Left hindlimb (tissue), 1 donor: ENCODE measurements around the gene ESYT2.
"Not testable (repeated sequence)": the region's sequence is repeated elsewhere in the genome, so short reads cannot be mapped to it uniquely, and the experiment has no call there.

Experiments
- DNase-seq: peaks from one replicate; pipeline ENCODE4 v3.0.0-alpha.2; 2018

ESYT2 gene

GRCh38 chr7:158720112-158720511 lies 109.2 kb downstream of the ESYT2 start:
- DNase-seq, result no peak

- DNase-seq, result no peak
Observed at GRCh38 chr7:158716802-158717201, 112.5 kb downstream of the ESYT2 start.

DNA sequence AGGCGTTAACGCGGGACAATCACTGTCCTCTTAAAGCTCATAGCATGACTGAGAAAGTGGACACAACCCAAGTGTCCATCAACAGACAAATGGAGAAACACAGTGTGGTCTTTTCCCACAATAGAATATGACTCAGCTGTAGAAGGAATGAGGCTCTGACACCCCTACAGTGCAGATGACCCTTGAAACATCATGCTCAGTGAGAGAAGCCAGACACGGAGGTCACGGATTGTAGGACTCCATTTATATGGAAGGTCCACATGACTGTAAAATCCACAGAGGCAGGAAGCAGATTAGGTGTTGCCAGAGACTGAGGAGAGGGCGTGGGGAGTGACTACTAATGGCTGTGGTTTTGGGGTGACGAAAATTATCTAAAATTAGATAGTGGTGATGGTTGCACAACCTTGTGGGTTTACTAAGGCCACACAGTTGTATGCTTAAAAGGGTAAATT lies 118.6 kb downstream of the ESYT2 start:
- no peak for DNase-seq

- no peak for DNase-seq
Observed at GRCh38 chr7:158707610-158708009, 121.7 kb downstream of the ESYT2 start.

GRCh38 chr7:158706710-158707590 lies 122.4 kb downstream of the ESYT2 start:
- DNase-seq, result no peak

GRCh38 chr7:158706273-158706704 lies 123.0 kb downstream of the ESYT2 start:
- DNase-seq, result no peak

- DNase-seq, result no peak
Observed at GRCh38 chr7:158705234-158705850, 124.0 kb downstream of the ESYT2 start.

GRCh38 chr7:158704524-158705233 lies 124.6 kb downstream of the ESYT2 start, which contains the start of gene NCAPG2:
NCAPG2 (minus strand) TSS chr7:158704804; CDS start chr7:158701899, 2,905 bp downstream.
- DNase-seq, result peak; percentile 98

GRCh38 chr7:158703679-158704523 lies 125.4 kb downstream of the ESYT2 start:
- not testable (repeated sequence) for DNase-seq

DNA sequence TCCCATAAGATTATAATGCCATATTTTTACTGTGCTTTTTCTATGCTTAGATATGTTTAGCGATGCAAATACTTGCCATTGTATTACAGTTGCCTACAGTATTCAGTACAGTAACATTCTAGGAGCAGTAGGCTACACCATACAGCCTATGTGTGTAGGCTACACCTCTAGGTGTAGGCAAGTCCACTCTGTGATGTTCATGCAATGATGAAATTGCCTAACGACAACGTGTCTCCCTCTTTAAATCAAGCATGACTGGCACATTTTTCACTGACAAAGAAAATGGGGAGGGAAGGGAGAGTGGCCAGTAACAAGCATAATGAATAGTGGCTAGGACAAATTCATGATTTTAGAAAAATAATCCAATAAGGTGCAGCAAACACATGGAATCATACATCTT lies 126.4 kb downstream of the ESYT2 start:
- no peak for DNase-seq

DNA sequence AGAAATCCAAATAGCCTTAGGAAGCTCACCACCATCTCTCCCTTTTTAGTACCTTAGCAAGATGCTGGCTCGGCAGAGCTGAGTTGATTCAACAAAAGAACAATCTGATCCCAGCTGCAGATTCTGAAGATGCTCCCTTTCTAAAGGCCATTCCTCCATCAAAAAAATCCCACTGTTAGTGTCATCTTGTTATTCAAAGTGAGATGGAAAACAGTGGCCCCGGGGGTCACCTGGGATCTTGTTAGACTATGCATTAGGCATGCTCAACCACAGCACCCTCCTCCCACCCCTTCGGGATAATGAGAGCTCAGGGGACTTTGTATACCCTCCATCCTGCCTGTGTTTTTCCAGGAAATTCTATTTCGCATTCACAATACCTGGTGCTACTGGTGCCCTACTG lies 127.1 kb downstream of the ESYT2 start:
- DNase-seq, result no peak

DNA sequence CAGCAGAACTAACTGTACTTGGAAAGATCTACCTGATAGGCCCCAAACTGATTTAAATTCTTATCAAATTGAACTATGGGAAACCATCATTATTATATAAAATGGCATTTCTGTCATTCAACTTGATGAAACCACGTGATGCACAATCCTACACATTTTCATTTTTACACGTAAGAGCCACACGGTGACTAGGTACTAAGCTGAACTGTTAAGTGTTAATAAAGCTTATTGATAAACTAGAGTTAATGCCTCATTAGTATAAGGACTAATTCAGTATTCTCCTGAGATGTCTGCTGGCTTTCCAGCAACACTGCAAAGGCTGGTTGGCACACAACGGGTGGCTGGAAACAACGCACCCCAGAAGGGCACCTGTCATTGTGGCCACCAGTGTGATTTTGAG lies 129.3 kb downstream of the ESYT2 start:
- no peak for DNase-seq

DNA sequence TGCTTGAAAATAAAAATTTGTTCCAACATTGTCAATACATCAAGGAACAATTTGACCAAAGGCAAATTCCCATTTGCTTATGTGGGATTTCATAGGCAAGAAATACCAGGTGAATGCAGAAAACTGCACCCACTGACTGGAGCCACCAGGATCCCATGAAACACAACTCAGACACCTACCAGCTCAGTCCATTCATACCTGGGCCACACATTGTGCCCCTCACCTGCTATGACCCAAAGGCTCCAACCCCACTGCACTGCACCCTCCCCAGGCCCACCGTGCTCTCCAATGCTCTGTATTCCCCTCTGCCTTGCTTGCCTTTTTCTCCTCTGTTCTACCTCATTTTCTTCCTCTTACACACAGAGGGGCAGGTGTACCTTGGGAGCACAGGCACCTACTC lies 130.0 kb downstream of the ESYT2 start:
- no peak for DNase-seq

DNA sequence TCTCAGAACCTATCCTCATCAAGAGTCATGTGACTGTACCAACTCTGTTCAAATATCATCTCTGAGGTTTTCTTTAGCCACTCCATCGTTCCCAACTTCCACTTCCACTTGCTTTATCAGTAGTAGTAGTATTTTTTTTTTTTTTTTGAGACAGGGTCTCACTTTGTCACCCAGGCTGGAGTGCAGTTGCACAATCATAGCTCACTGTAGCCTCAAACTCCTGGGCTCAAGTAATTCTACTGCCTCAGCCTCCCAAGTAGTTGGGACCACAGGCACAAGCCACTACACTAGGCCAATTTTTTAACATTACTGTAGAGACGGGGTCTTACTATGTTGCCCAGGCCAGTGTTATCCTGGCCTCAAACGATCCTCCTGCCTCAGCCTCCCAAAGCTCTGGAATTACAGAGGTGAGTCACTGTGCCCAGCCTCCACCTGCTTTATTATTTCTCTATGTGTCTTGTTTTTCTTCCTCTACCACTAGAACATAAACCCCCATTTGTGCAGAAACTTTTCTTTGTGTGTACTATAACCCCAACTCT lies 130.6 kb downstream of the ESYT2 start:
- DNase-seq, result no peak

GRCh38 chr7:158697597-158697996 lies 131.7 kb downstream of the ESYT2 start:
- DNase-seq, result not testable (repeated sequence)

GRCh38 chr7:158695726-158696452 lies 133.4 kb downstream of the ESYT2 start:
- DNase-seq, result peak; percentile 56

GRCh38 chr7:158695056-158695455 lies 134.3 kb downstream of the ESYT2 start:
- DNase-seq, result no peak

GRCh38 chr7:158694650-158695049 lies 134.7 kb downstream of the ESYT2 start:
- DNase-seq, result no peak

GRCh38 chr7:158689488-158689887 lies 139.8 kb downstream of the ESYT2 start:
- DNase-seq, result no peak

DNA sequence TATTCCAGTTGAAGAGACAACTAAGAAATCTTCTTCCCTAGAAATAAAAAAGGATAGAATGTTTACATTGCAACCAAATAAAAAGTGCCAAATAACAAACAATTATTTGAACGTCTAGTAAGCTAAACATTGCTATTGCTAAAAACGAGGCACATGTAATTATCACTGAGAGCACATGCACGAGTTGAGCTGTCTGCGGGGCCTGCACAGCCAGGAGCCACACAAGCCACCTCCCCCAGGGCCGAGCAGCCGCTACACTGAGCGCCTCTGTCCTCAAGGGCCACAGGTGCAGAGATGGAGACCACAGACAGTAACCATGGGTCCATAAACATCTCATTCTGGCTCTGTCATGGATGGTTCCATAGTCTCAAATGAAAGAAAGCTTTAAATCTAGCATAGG lies 141.9 kb downstream of the ESYT2 start:
- DNase-seq, result no peak

DNA sequence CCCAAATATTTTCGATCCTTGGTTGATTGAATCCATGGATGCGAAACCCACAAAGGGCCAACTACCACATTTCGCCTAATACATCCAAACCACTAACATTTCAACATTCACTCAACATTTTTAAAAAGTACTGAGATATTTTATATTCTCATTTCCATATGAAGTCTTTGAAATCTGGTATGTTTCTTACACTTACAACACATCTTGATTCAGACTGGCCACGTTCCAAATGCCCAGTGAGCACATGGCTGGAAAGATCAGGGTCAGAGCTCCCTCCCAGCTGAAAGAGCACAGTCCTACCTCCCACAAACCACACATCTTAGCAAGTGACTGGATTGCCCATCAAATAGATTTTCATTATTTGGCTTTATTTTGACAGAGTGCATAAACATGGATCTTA lies 143.6 kb downstream of the ESYT2 start:
- no peak for DNase-seq
